IMR-90 (cell line): ENCODE measurements around the gene DNAJC5. TPM values are rescaled to one million over a fixed set of nuclear protein-coding genes. Genes with fewer than 3 reads are reported as not detected.

ENCODE experiments used
- ATAC-seq: fragments of 200-7000 bp; cut with Tn5 transposase; 2 replicates; pipeline ENCODE4 v1.9.1; 2020; ENCODE audit warnings: low read depth, mild to moderate bottlenecking, moderate library complexity
- BruUV-seq: library from RNA; stranded (reverse); fragments of 400-500 nt; replicated peaks from 2 replicates; lab custom pipeline; 2021; lab: Mats Ljungman, UMichigan
- CTCF ChIA-PET: fragments of 300-600 bp; formaldehyde crosslinking; extraction: SDS; loops from one replicate; lab custom pipeline; 2021; ENCODE audit warnings: antibody characterized with exemption; lab: Yijun Ruan, JAX
- POLR2A ChIA-PET: fragments of 300-600 bp; sonication (Branson Sonifier 250); formaldehyde crosslinking; loops from one replicate; lab custom pipeline; 2022; ENCODE audit warnings: antibody characterized with exemption; ENCODE audit not compliant: unreplicated experiment; lab: Charles Lee
- DNase-seq: peaks from one replicate; pipeline ENCODE4 v3.0.0; 2013
- H2AFZ ChIP-seq: replicated peaks from 2 replicates; pipeline ENCODE3; 2013; ENCODE audit warnings: low read length, mild to moderate bottlenecking; ENCODE audit not compliant: poor library complexity
- H2AK5ac ChIP-seq: 2 replicates; pipeline ENCODE4 v1.6.1; 2013; ENCODE audit warnings: low read depth, low read length, inconsistent platforms
- H2AK9ac ChIP-seq: replicated peaks from 2 replicates; pipeline ENCODE3; 2013; ENCODE audit warnings: mild to moderate bottlenecking, low read depth, low read length, moderate library complexity; ENCODE audit not compliant: poor library complexity
- H2BK120ac ChIP-seq: 2 replicates; pipeline ENCODE4 v1.6.1; 2013; ENCODE audit warnings: low read depth, low read length, inconsistent platforms
- H2BK15ac ChIP-seq: 3 replicates; pipeline ENCODE4 v1.6.1; 2013; ENCODE audit warnings: low read depth, low read length, inconsistent platforms
- H2BK20ac ChIP-seq: 2 replicates; pipeline ENCODE4 v1.6.1; 2013; ENCODE audit warnings: low read depth, mild to moderate bottlenecking, inconsistent platforms, low read length, moderate library complexity
- H2BK5ac ChIP-seq: 2 replicates; pipeline ENCODE4 v1.6.1; 2013; ENCODE audit warnings: mild to moderate bottlenecking, low read depth, low read length, inconsistent platforms; ENCODE audit not compliant: poor library complexity, severe bottlenecking
- H3K14ac ChIP-seq: replicated peaks from 2 replicates; pipeline ENCODE4 v1.6.1; 2013; ENCODE audit warnings: low read depth, low read length, inconsistent platforms
- H3K18ac ChIP-seq: 2 replicates; pipeline ENCODE4 v1.6.1; 2013; ENCODE audit warnings: low read depth, low read length, control low read depth
- H3K23ac ChIP-seq: 2 replicates; pipeline ENCODE4 v1.6.1; 2013; ENCODE audit warnings: low read depth, low read length, inconsistent platforms
- H3K27ac ChIP-seq: 2 replicates; pipeline ENCODE4 v1.5.1; 2013; ENCODE audit warnings: mild to moderate bottlenecking, control low read depth, low read length; ENCODE audit not compliant: insufficient read depth
- H3K27me3 ChIP-seq: 2 replicates; pipeline ENCODE4 v1.6.1; 2013; ENCODE audit warnings: low read length; ENCODE audit not compliant: control insufficient read depth, insufficient read depth
- H3K36me3 ChIP-seq: 2 replicates; pipeline ENCODE4 v1.6.1; 2013; ENCODE audit warnings: low read length, mixed read lengths; ENCODE audit not compliant: control insufficient read depth, insufficient read depth
- H3K4ac ChIP-seq: 2 replicates; pipeline ENCODE4 v1.6.1; 2013; ENCODE audit warnings: low read depth, low read length, inconsistent platforms
- H3K4me1 ChIP-seq: 2 replicates; pipeline ENCODE4 v1.6.1; 2013; ENCODE audit warnings: low read length, mixed read lengths; ENCODE audit not compliant: control insufficient read depth, insufficient read depth
- H3K4me2 ChIP-seq: 2 replicates; pipeline ENCODE4 v1.6.1; 2013; ENCODE audit warnings: low read depth, mild to moderate bottlenecking, control low read depth, low read length, moderate library complexity
- H3K4me3 ChIP-seq: 2 replicates; pipeline ENCODE4 v1.5.1; 2013; ENCODE audit warnings: low read depth, mild to moderate bottlenecking, control low read depth, low read length, moderate library complexity; ENCODE audit not compliant: insufficient read depth
- H3K56ac ChIP-seq: 2 replicates; pipeline ENCODE4 v1.6.1; 2013; ENCODE audit warnings: low read length, inconsistent platforms; ENCODE audit not compliant: insufficient read depth; ENCODE audit errors: extremely low read depth
- H3K79me1 ChIP-seq, 2 experiments: 2 replicates each; pipeline ENCODE4 v1.6.1; 2013; ENCODE audit warnings: low read length in 2 of 2, inconsistent platforms in 1 of 2, low read depth in 1 of 2
- H3K9ac ChIP-seq: 2 replicates; pipeline ENCODE4 v1.6.1; 2013; ENCODE audit warnings: low read depth, low read length, control low read depth
- H3K9me1 ChIP-seq: 2 replicates; pipeline ENCODE4 v1.6.1; 2013; ENCODE audit warnings: low read length, inconsistent platforms; ENCODE audit not compliant: insufficient read depth
- H3K9me3 ChIP-seq: 2 replicates; pipeline ENCODE4 v1.6.1; 2013; ENCODE audit warnings: low read length; ENCODE audit not compliant: control insufficient read depth, insufficient read depth
- H4K20me1 ChIP-seq: 2 replicates; pipeline ENCODE4 v1.6.1; 2013; ENCODE audit warnings: low read length, inconsistent platforms; ENCODE audit not compliant: insufficient read depth
- H4K5ac ChIP-seq: 2 replicates; pipeline ENCODE4 v1.6.1; 2013; ENCODE audit warnings: mild to moderate bottlenecking, low read depth, low read length, control low read depth
- H4K8ac ChIP-seq, 2 experiments: 2 replicates each; pipeline ENCODE4 v1.6.1; 2013; ENCODE audit warnings: low read depth in 2 of 2, low read length in 2 of 2, control low read depth in 1 of 2, inconsistent platforms in 1 of 2
- H4K91ac ChIP-seq: 2 replicates; pipeline ENCODE4 v1.6.1; 2013; ENCODE audit warnings: low read depth, low read length, inconsistent platforms; ENCODE audit not compliant: insufficient read depth
- CEBPB ChIP-seq: IDR thresholded peaks from 2 replicates; pipeline ENCODE4 v1.6.1; 2012; ENCODE audit warnings: low read depth, low read length, improper control_type of control experiment
- MAFK ChIP-seq: IDR thresholded peaks from 2 replicates; pipeline ENCODE4 v1.6.1; 2012; ENCODE audit warnings: low read depth, low read length, improper control_type of control experiment
- NFE2L2 ChIP-seq: fragments of 150-350 bp; IDR thresholded peaks from 2 replicates; pipeline ENCODE4 v1.6.1; 2016; ENCODE audit warnings: low read depth, mild to moderate bottlenecking, low read length
- RCOR1 ChIP-seq: IDR thresholded peaks from 2 replicates; pipeline ENCODE4 v1.6.1; 2012; ENCODE audit warnings: mild to moderate bottlenecking, low read length, improper control_type of control experiment; ENCODE audit not compliant: insufficient replicate concordance
- SMC3 ChIP-seq: fragments of 150-350 bp; IDR thresholded peaks from 2 replicates; pipeline ENCODE4 v1.6.1; 2016; ENCODE audit warnings: low read depth, mild to moderate bottlenecking, antibody characterized with exemption, low read length, moderate library complexity
- WGBS, 2 experiments: methylation state at CpG; one replicate each; pipeline versions ENCODE4 v1.1.5 to v1.1.7; 2013; ENCODE audit warnings: missing lambda C conversion rate in 2 of 2; ENCODE audit not compliant: insufficient read length in 1 of 2; ENCODE audit errors: extremely low coverage in 2 of 2; 5-methylcytosine and 5-hydroxymethylcytosine counted together
- dilution Hi-C: fragments of 300-500 bp; cut with HindIII; formaldehyde crosslinking; loops from one replicate; pipeline ENCODE4 v1.14.3; 2018; ENCODE audit warnings: low sequenced_read_pairs; ENCODE audit not compliant: unreplicated experiment
- in situ Hi-C: fragments of 300-500 bp; cut with MboI; formaldehyde crosslinking; loops from 3 replicates; pipeline ENCODE4 v1.14.3; 2019; ENCODE audit warnings: low sequenced_read_pairs, inconsistent platforms, mixed read lengths
- intact Hi-C: fragments of 100-400 bp; cut with micrococcal nuclease; formaldehyde crosslinking; loops from 2 replicates; pipeline ENCODE4 v1.10.0; 2022
- polyA plus RNA-seq, 3 experiments: library from polyadenylated mRNA; depleted of rRNA; stranded (reverse); fragments of >200 nt; gene quantifications; 2 replicates each; pipeline ENCODE4 v1.2.3, GENCODE V29; 2012; ENCODE audit warnings: low replicate concordance in 1 of 3
- total RNA-seq: library from RNA; depleted of rRNA; stranded (reverse); fragments of >200 nt; gene quantifications from 2 replicates; pipeline ENCODE4 v1.2.3, GENCODE V29; 2012
- TF ChIP-seq, protein P1 (sequence below): fragments of 150-350 bp; IDR thresholded peaks from 2 replicates; pipeline ENCODE4 v1.6.1; 2017; ENCODE audit warnings: mild to moderate bottlenecking, antibody characterized with exemption, low read length, low read depth
- TF ChIP-seq, protein P2 (sequence below): conservative IDR thresholded peaks from 2 replicates; pipeline ENCODE4 v1.5.1; 2012; ENCODE audit warnings: mild to moderate bottlenecking, low read depth, low read length, improper control_type of control experiment

Gene DNAJC5
- total and polyA plus RNA-seq, 2 of the 4 experiments (the other 2 are of a cell fraction), result 35.6 to 45.2 TPM

- H3K79me1 ChIP-seq, result peaks cover 16 to 58% of the 10 kb centered on the region in 2 experiments
- H2BK120ac ChIP-seq, result no peak overlapping the region
- no peak overlapping the region for H3K14ac ChIP-seq
- no peaks in the 10 kb centered on the region for H3K9me3 ChIP-seq
- H3K18ac ChIP-seq, result no peak overlapping the region
- no peak overlapping the region for H3K23ac ChIP-seq
- TF ChIP-seq, protein P1, sequence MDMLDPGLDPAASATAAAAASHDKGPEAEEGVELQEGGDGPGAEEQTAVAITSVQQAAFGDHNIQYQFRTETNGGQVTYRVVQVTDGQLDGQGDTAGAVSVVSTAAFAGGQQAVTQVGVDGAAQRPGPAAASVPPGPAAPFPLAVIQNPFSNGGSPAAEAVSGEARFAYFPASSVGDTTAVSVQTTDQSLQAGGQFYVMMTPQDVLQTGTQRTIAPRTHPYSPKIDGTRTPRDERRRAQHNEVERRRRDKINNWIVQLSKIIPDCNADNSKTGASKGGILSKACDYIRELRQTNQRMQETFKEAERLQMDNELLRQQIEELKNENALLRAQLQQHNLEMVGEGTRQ, result no peak
- no peak for TF ChIP-seq NFE2L2
- no peak for TF ChIP-seq CEBPB
- TF ChIP-seq SMC3, result no peak
- no peak for TF ChIP-seq RCOR1
- no peak for TF ChIP-seq MAFK
- TF ChIP-seq, protein P2, sequence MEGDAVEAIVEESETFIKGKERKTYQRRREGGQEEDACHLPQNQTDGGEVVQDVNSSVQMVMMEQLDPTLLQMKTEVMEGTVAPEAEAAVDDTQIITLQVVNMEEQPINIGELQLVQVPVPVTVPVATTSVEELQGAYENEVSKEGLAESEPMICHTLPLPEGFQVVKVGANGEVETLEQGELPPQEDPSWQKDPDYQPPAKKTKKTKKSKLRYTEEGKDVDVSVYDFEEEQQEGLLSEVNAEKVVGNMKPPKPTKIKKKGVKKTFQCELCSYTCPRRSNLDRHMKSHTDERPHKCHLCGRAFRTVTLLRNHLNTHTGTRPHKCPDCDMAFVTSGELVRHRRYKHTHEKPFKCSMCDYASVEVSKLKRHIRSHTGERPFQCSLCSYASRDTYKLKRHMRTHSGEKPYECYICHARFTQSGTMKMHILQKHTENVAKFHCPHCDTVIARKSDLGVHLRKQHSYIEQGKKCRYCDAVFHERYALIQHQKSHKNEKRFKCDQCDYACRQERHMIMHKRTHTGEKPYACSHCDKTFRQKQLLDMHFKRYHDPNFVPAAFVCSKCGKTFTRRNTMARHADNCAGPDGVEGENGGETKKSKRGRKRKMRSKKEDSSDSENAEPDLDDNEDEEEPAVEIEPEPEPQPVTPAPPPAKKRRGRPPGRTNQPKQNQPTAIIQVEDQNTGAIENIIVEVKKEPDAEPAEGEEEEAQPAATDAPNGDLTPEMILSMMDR, result no peak
- dilution Hi-C loops (no loop called here), in situ Hi-C loops (no loop called here), intact Hi-C loops (no loop called here)
- DNase-seq (no peak), ATAC-seq (no peak)
- H2AK9ac ChIP-seq, result no peak overlapping the region
- no peak overlapping the region for H4K5ac ChIP-seq
- no peak overlapping the region for H3K4me3 ChIP-seq
- peaks cover 17% of the 10 kb centered on the region for H3K9me1 ChIP-seq
- H3K4me2 ChIP-seq, result no peak overlapping the region
- no peak overlapping the region for H2AK5ac ChIP-seq
- H3K27ac ChIP-seq, result no peak overlapping the region
- CTCF ChIA-PET, result no interaction called here
- no peak overlapping the region for H4K8ac ChIP-seq
- no peak overlapping the region for H3K9ac ChIP-seq
- H4K20me1 ChIP-seq, result peaks cover 65% of the 10 kb centered on the region
- no TSS peak for BruUV-seq
- H2BK5ac ChIP-seq, result no peak overlapping the region
- POLR2A ChIA-PET, result no interaction called here
- no peak overlapping the region for H3K56ac ChIP-seq
- H4K91ac ChIP-seq, result no peak overlapping the region
- WGBS, 2 experiments, result 100% methylated on average over 2 of the region's 7 CpGs; no CpG with 5 or more reads in 1 of the 2 experiments
- peaks cover 20% of the 10 kb centered on the region for H3K4me1 ChIP-seq
- no peak overlapping the region for H2AFZ ChIP-seq
- no peaks in the 10 kb centered on the region for H3K27me3 ChIP-seq
- no peak overlapping the region for H2BK20ac ChIP-seq
- peaks cover 45% of the 10 kb centered on the region for H3K36me3 ChIP-seq
- H2BK15ac ChIP-seq, result no peak overlapping the region
- no peak overlapping the region for H3K4ac ChIP-seq
Observed at GRCh38 chr20:63892402-63892801, 2.5 kb upstream of the DNAJC5 start.
